ENCODE measurements around the gene SNAP29. TPM values are rescaled to one million over a fixed set of nuclear protein-coding genes. Genes with fewer than 3 reads are reported as not detected.
A peak's percentile ranks its signal among the peaks of the same experiment; 100 is the strongest.

Gene SNAP29
- total RNA-seq, 3 donors from 2014 or later, result 17.7 to 28.2 (median 22.5) TPM

- no peaks in the 10 kb centered on the region for H3K9me3 ChIP-seq
- no peaks in the 10 kb centered on the region for H3K36me3 ChIP-seq
- DNase-seq (ENCODE audit: low spot score in 2 of 2), result no peak
- no peaks in the 10 kb centered on the region for H3K27me3 ChIP-seq
- peaks cover 0 to 5% of the 10 kb centered on the region in 2 donors for H3K4me1 ChIP-seq
- TF ChIP-seq POLR2AphosphoS5 (IDR thresholded peaks at IDR 0.05) (no peak), CTCF (IDR thresholded peaks at IDR 0.05) (no peak), POLR2A (IDR thresholded peaks at IDR 0.05) (no peak)
- intact Hi-C loops (cut with DNase I; ENCODE audit: low total_unique reads), result no loop called here
- no peak overlapping the region for H3K4me3 ChIP-seq
- no peak overlapping the region for H3K27ac ChIP-seq
These were observed 4.6 kb downstream of the SNAP29 start for GRCh38 chr22:20863366-20863765.

- TF ChIP-seq POLR2AphosphoS5 (IDR thresholded peaks at IDR 0.05), result no peak
- H3K4me3 ChIP-seq, result no peak overlapping the region
- intact Hi-C loops (cut with DNase I; ENCODE audit: low total_unique reads), result no loop called here
- H3K36me3 ChIP-seq, result no peaks in the 10 kb centered on the region
- DNase-seq (ENCODE audit: low spot score in 2 of 2), result no peak
- peak overlapping the region in 1 of 2 donors; percentile 87 for H3K27ac ChIP-seq
- no peaks in the 10 kb centered on the region for H3K9me3 ChIP-seq
- no peaks in the 10 kb centered on the region for H3K27me3 ChIP-seq
- peaks cover 0 to 5% of the 10 kb centered on the region in 2 donors for H3K4me1 ChIP-seq
These were observed 5.5 kb downstream of the SNAP29 start for GRCh38 chr22:20864186-20864908.

DNA sequence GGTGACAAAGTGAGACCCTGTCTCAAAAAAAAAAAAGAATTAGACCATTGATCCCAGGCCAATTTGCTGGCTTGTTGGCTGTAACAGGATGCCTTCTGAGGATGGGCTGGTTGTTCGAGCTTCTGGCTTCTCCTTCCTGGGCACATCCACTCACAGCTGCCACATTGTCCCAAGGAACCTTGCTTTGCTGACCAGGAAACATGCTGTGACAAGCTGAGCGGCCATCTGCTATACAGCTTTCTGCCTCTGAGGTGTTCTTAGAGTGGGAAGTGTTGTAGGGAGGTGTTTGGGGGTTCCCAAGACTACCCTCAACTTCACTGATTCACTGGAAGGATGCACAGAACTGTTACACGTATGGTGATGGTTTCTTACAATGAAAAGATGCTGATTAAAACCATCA is 6.5 kb downstream of the SNAP29 start:
- no peak for DNase-seq (ENCODE audit: low spot score in 2 of 2)
- no peaks in the 10 kb centered on the region for H3K9me3 ChIP-seq
- H3K4me3 ChIP-seq, result no peak overlapping the region
- peak overlapping the region in 1 of 2 donors; percentile 87 for H3K27ac ChIP-seq
- H3K36me3 ChIP-seq, result no peaks in the 10 kb centered on the region
- intact Hi-C loops (cut with DNase I; ENCODE audit: low total_unique reads), result no loop called here
- peaks cover 0 to 5% of the 10 kb centered on the region in 2 donors for H3K4me1 ChIP-seq
- TF ChIP-seq CTCF (IDR thresholded peaks at IDR 0.05) (no peak), POLR2AphosphoS5 (IDR thresholded peaks at IDR 0.05) (no peak), POLR2A (IDR thresholded peaks at IDR 0.05) (no peak)
- no peaks in the 10 kb centered on the region for H3K27me3 ChIP-seq

DNA sequence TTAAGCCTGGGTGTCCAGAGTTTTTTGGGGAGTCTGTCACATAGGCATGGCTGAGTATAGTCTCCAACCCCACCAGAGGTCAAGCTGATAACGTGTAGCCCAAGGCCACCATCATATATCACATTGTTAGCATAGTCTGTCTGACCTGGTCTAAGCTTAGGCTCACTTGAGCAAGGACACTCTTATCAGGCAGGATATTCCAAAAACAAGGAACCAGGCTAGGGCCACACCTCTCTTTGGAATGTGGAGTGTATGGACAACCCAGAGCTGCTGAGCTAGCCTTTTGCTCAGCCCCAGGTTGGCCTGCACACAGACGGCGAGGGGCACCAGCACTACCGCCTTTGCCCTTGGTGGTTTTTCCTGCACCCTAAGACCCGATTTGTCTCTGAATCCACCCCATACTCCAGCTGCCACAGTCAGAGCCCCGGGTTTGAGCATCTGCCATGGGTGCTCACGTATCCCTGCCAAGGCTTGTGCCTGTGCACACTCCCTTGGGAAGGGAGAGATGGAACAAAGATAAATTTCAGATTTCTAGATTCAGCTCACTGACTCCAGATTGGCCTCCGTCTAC is 7.2 kb downstream of the SNAP29 start:
- no peaks in the 10 kb centered on the region for H3K27me3 ChIP-seq
- no peaks in the 10 kb centered on the region for H3K36me3 ChIP-seq
- intact Hi-C loops (cut with DNase I; ENCODE audit: low total_unique reads), result no loop called here
- no peak overlapping the region for H3K4me3 ChIP-seq
- peaks cover 0 to 5% of the 10 kb centered on the region in 2 donors for H3K4me1 ChIP-seq
- H3K9me3 ChIP-seq, result no peaks in the 10 kb centered on the region
- peak overlapping the region in 1 of 2 donors; percentile 87 for H3K27ac ChIP-seq
- TF ChIP-seq CTCF (IDR thresholded peaks at IDR 0.05) (no peak), POLR2AphosphoS5 (IDR thresholded peaks at IDR 0.05) (no peak), POLR2A (IDR thresholded peaks at IDR 0.05) (no peak)
- no peak for DNase-seq (ENCODE audit: low spot score in 2 of 2)

- DNase-seq (ENCODE audit: low spot score in 2 of 2), result no peak
- TF ChIP-seq POLR2AphosphoS5 (IDR thresholded peaks at IDR 0.05) (no peak), CTCF (IDR thresholded peaks at IDR 0.05) (no peak), POLR2A (IDR thresholded peaks at IDR 0.05) (no peak)
- H3K36me3 ChIP-seq, result no peaks in the 10 kb centered on the region
- H3K27ac ChIP-seq, result peak overlapping the region; percentile 66 to 87
- intact Hi-C loops (cut with DNase I; ENCODE audit: low total_unique reads), result no loop called here
- no peaks in the 10 kb centered on the region for H3K27me3 ChIP-seq
- H3K4me3 ChIP-seq, result no peak overlapping the region
- no peaks in the 10 kb centered on the region for H3K9me3 ChIP-seq
- peaks cover 0 to 5% of the 10 kb centered on the region in 2 donors for H3K4me1 ChIP-seq
These were observed 7.9 kb downstream of the SNAP29 start for GRCh38 chr22:20866736-20867135.

Measured in breast epithelium (tissue), 4 donors.